ENCODE measurements around the gene C11orf65. TPM values are rescaled to one million over a fixed set of nuclear protein-coding genes. Genes with fewer than 3 reads are reported as not detected.

The C11orf65 gene
- polyA plus RNA-seq, 3 donors: not detected

DNA sequence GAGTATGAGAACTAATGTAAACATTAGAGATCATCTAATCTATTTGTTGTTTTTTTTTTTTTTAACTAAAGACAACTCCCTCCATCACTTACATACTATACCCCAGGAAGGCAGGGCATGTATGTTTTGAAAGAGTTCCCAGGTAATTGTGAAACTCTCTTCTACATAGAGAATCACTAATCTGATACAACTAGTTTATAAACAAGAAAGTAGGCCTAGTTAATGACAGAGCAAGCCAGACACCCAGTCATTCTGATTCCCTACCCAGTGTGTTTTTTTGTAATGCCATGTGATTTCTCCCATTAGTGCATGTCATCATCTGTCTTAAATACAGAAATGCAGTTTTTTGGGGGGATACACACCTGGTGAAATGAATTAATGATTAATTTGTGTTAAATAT, 120.9 kb downstream of the C11orf65 start:
- Histone ChIP-seq H3K4me1 (ENCODE audit: control insufficient read depth in 1 of 2, insufficient read depth in 2 of 2, low read length in 2 of 2) (no peaks in the 10 kb centered on the region), H3K4me2 (replicated peaks; ENCODE audit: extremely low read depth, low read length, poor library complexity, severe bottlenecking) (no peak overlapping the region), H3K9me3 (replicated peaks in 1 of 2; ENCODE audit: control insufficient read depth in 1 of 2, insufficient read depth in 1 of 2, low read length in 2 of 2) (no peaks in the 10 kb centered on the region), H3K4me3 (replicated peaks in 1 of 3; ENCODE audit: low read depth in 2 of 3, low read length in 3 of 3) (no peak overlapping the region), H3K36me3 (replicated peaks in 1 of 2; ENCODE audit: control insufficient read depth in 1 of 2, insufficient read depth in 2 of 2, low read length in 2 of 2) (peaks cover 50 to 83% of the 10 kb centered on the region in 2 donors), H4K20me1 (ENCODE audit: insufficient read depth, low read length) (no peaks in the 10 kb centered on the region), H3K9ac (ENCODE audit: insufficient read depth, low read length, poor library complexity, severe bottlenecking) (no peak overlapping the region), H2AFZ (ENCODE audit: insufficient read depth, low read depth, low read length, poor library complexity, severe bottlenecking) (no peak overlapping the region), H3K27ac (ENCODE audit: low read depth in 1 of 2, low read length in 2 of 2) (no peak overlapping the region), H3K79me2 (ENCODE audit: insufficient read depth, low read length) (no peaks in the 10 kb centered on the region), H3K27me3 (ENCODE audit: control insufficient read depth in 2 of 2, insufficient read depth in 2 of 2, low read length in 2 of 2) (no peaks in the 10 kb centered on the region)
- no peaks in the 10 kb centered on the region for H3K9me3 Mint-ChIP-seq
- H3K36me3 Mint-ChIP-seq: peaks cover 66 to 74% of the 10 kb centered on the region in 2 donors
- H3K27me3 Mint-ChIP-seq (ENCODE audit: low read depth in 3 of 3): no peaks in the 10 kb centered on the region
- intact Hi-C loops (cut with micrococcal nuclease): no loop called here
- H3K4me3 Mint-ChIP-seq: no peak overlapping the region
- H3K4me1 Mint-ChIP-seq: no peaks in the 10 kb centered on the region
- DNase-seq: no peak
- no peak overlapping the region for H3K27ac Mint-ChIP-seq
- TF ChIP-seq, protein P1, sequence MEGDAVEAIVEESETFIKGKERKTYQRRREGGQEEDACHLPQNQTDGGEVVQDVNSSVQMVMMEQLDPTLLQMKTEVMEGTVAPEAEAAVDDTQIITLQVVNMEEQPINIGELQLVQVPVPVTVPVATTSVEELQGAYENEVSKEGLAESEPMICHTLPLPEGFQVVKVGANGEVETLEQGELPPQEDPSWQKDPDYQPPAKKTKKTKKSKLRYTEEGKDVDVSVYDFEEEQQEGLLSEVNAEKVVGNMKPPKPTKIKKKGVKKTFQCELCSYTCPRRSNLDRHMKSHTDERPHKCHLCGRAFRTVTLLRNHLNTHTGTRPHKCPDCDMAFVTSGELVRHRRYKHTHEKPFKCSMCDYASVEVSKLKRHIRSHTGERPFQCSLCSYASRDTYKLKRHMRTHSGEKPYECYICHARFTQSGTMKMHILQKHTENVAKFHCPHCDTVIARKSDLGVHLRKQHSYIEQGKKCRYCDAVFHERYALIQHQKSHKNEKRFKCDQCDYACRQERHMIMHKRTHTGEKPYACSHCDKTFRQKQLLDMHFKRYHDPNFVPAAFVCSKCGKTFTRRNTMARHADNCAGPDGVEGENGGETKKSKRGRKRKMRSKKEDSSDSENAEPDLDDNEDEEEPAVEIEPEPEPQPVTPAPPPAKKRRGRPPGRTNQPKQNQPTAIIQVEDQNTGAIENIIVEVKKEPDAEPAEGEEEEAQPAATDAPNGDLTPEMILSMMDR (IDR thresholded peaks at IDR 0.05): no peak

DNA sequence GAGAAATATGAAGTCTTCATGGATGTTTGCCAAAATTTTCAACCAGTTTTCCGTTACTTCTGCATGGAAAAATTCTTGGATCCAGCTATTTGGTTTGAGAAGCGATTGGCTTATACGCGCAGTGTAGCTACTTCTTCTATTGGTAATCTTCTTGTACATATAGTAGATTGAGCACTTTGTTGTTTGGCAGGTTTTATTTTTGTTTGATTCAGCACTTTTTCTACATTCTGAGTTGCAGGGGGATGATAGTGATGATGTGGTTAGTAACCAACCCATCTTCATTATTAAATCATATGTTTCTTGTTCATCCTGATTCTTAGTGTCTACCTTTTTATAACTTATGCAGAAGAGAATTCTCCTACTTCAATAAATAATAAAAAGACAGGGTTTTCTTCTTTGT, 121.6 kb downstream of the C11orf65 start:
- no peaks in the 10 kb centered on the region for H3K27me3 ChIP-seq (ENCODE audit: control insufficient read depth in 2 of 2, insufficient read depth in 2 of 2, low read length in 2 of 2)
- Mint-ChIP-seq H3K4me1 (no peaks in the 10 kb centered on the region), H3K4me3 (no peak overlapping the region), H3K9me3 (no peaks in the 10 kb centered on the region), H3K27me3 (ENCODE audit: low read depth in 3 of 3) (no peaks in the 10 kb centered on the region), H3K27ac (no peak overlapping the region), H3K36me3 (peaks cover 64 to 74% of the 10 kb centered on the region in 2 donors)
- H3K9ac ChIP-seq (ENCODE audit: insufficient read depth, low read length, poor library complexity, severe bottlenecking): no peak overlapping the region
- TF ChIP-seq, protein P1 (IDR thresholded peaks at IDR 0.05): no peak
- H3K79me2 ChIP-seq (ENCODE audit: insufficient read depth, low read length): no peaks in the 10 kb centered on the region
- no peak overlapping the region for H3K4me2 ChIP-seq (replicated peaks; ENCODE audit: extremely low read depth, low read length, poor library complexity, severe bottlenecking)
- no peak for DNase-seq
- intact Hi-C loops (cut with micrococcal nuclease): no loop called here
- no peaks in the 10 kb centered on the region for H4K20me1 ChIP-seq (ENCODE audit: insufficient read depth, low read length)
- H3K4me1 ChIP-seq (ENCODE audit: control insufficient read depth in 1 of 2, insufficient read depth in 2 of 2, low read length in 2 of 2): no peaks in the 10 kb centered on the region
- H3K27ac ChIP-seq (ENCODE audit: low read depth in 1 of 2, low read length in 2 of 2): no peak overlapping the region
- H3K9me3 ChIP-seq (replicated peaks in 1 of 2; ENCODE audit: control insufficient read depth in 1 of 2, insufficient read depth in 1 of 2, low read length in 2 of 2): no peaks in the 10 kb centered on the region
- H3K4me3 ChIP-seq (replicated peaks in 1 of 3; ENCODE audit: low read depth in 2 of 3, low read length in 3 of 3): no peak overlapping the region
- no CpG with 5 or more reads among the region's 4 CpGs for WGBS (ENCODE audit: insufficient coverage)
- H3K36me3 ChIP-seq (replicated peaks in 1 of 2; ENCODE audit: control insufficient read depth in 1 of 2, insufficient read depth in 2 of 2, low read length in 2 of 2): peaks cover 45 to 76% of the 10 kb centered on the region in 2 donors
- no peak overlapping the region for H2AFZ ChIP-seq (ENCODE audit: insufficient read depth, low read depth, low read length, poor library complexity, severe bottlenecking)

All from CD14-positive monocyte (primary cell).